ENCODE results near the gene ZCWPW2.

Gene ZCWPW2

DNA sequence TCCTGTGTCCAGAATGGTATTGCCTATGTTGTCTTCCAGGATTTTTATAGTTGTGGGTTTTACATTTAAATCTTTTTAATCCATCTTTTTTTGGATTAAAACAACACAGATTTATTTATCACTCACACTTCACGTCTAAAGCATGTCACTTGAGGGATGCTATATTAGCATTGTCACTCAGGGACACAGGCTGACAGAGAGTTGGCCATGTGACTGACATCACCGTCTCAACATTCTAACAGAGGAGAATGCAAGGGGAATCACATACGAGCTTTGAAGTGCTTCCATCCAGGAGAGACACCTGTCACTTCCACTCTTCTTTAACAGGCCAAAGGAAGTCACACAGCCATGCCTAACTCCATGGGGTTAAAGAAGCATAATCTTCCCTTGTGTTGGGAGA is 204.7 kb downstream of the ZCWPW2 start:
- Histone ChIP-seq H3K27ac (no peak overlapping the region), H3K27me3 (ENCODE audit: insufficient read depth, low read depth, severe bottlenecking) (no peaks in the 10 kb centered on the region), H3K36me3 (no peaks in the 10 kb centered on the region), H3K9me3 (ENCODE audit: severe bottlenecking) (no peaks in the 10 kb centered on the region), H3K4me3 (ENCODE audit: low read depth, low read length) (no peak overlapping the region)
- DNase-seq = no peak
- TF ChIP-seq, protein P1, sequence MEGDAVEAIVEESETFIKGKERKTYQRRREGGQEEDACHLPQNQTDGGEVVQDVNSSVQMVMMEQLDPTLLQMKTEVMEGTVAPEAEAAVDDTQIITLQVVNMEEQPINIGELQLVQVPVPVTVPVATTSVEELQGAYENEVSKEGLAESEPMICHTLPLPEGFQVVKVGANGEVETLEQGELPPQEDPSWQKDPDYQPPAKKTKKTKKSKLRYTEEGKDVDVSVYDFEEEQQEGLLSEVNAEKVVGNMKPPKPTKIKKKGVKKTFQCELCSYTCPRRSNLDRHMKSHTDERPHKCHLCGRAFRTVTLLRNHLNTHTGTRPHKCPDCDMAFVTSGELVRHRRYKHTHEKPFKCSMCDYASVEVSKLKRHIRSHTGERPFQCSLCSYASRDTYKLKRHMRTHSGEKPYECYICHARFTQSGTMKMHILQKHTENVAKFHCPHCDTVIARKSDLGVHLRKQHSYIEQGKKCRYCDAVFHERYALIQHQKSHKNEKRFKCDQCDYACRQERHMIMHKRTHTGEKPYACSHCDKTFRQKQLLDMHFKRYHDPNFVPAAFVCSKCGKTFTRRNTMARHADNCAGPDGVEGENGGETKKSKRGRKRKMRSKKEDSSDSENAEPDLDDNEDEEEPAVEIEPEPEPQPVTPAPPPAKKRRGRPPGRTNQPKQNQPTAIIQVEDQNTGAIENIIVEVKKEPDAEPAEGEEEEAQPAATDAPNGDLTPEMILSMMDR (IDR thresholded peaks at IDR 0.05; ENCODE audit: low read depth, low read length) = no peak

DNA sequence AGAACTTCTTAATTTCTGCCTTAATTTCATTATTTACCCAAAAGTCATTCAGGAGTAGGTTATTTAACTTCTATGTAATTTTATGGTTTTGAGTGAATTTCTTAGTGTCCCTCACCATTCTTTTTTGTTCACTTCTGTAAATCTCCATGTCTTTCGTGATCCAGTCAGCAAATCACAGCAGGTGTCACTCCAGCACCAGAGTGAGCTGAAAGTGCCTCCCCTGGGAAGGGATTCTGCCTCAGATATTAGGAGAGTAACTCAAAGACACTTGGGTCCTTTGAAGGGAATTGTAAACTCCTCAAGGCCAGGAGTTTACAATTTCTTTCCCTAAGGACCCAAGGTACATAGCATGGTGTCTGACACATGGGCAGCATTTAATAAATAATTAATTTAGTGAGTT is 207.7 kb downstream of the ZCWPW2 start:
- no peaks in the 10 kb centered on the region for H3K36me3 ChIP-seq
- no peak overlapping the region for H3K27ac ChIP-seq
- DNase-seq = no peak
- no peaks in the 10 kb centered on the region for H3K9me3 ChIP-seq (ENCODE audit: severe bottlenecking)
- H3K27me3 ChIP-seq (ENCODE audit: insufficient read depth, low read depth, severe bottlenecking) = no peaks in the 10 kb centered on the region
- H3K4me3 ChIP-seq (ENCODE audit: low read depth, low read length) = no peak overlapping the region
- TF ChIP-seq, protein P1 (IDR thresholded peaks at IDR 0.05; ENCODE audit: low read depth, low read length) = no peak

DNA sequence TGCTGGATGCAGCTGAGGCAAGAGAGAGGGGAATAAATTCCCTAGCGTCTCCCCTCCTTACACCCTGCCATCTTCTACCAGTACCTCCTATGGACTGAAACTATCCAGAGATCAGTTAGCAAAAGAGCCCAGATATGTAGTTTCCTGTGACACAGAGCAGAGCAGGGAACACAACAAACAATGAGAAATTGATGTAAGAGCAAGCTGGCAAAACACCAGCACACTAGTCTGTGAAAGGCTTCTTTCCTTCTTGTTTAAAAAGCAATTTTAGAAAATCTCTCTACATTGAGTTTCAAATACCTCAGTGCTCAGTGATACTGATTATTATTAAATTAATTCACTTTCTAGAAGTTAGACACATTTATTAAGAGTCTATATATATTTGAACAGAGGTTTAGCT is 215.7 kb downstream of the ZCWPW2 start:
- TF ChIP-seq, protein P1 (IDR thresholded peaks at IDR 0.05; ENCODE audit: low read depth, low read length) = no peak

DNA sequence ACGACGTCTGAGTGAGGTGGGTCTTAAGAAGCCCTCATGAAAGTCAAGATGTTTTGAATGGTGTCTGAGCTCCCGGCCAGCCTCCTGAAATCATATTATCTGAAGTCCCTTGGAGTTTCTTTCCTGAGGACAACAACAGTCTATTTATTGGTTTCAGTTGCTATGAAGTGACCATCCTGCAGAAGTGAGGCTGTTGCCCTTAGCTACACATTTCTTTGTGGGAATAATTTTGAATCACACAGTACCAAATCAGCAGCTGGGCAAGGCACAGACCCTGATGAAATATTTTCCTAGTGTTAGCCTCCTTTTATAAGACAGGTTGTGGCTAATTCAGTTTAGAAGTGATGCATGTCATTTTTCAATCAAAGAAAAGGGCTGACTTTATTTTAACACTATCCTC is 220.8 kb downstream of the ZCWPW2 start:
- TF ChIP-seq, protein P1 (IDR thresholded peaks at IDR 0.05; ENCODE audit: low read depth, low read length) = no peak
- Histone ChIP-seq H3K27me3 (ENCODE audit: insufficient read depth, low read depth, severe bottlenecking) (no peaks in the 10 kb centered on the region), H3K4me3 (ENCODE audit: low read depth, low read length) (no peak overlapping the region), H3K27ac (no peak overlapping the region), H3K9me3 (ENCODE audit: severe bottlenecking) (no peaks in the 10 kb centered on the region), H3K36me3 (no peaks in the 10 kb centered on the region)
- DNase-seq = no peak

More for the DNA sequence above, 215.7 kb downstream of the ZCWPW2 start:
- Histone ChIP-seq H3K9me3 (ENCODE audit: severe bottlenecking) (no peaks in the 10 kb centered on the region), H3K36me3 (no peaks in the 10 kb centered on the region), H3K27ac (no peak overlapping the region), H3K27me3 (ENCODE audit: insufficient read depth, low read depth, severe bottlenecking) (no peaks in the 10 kb centered on the region), H3K4me3 (ENCODE audit: low read depth, low read length) (no peak overlapping the region)
- DNase-seq = no peak

DNA sequence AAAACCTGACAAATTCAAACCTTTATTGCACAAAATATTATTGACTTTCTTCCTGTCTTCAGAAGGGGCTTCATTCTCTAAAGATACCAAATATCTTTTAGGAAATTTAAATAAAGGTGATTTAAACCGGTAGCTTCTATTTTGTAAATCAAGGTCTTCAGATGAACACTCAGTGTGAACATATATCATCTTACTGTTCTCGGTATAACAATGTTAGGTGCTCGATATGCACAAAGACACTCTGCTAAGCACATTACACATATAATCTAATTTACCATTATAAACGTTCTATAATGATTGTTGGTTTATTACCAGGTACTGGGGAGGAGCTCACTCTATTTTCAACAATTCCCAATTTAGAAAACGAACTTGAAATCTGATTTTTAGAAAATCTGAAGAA is 225.5 kb downstream of the ZCWPW2 start:
- TF ChIP-seq, protein P1 (IDR thresholded peaks at IDR 0.05; ENCODE audit: low read depth, low read length) = no peak
- Histone ChIP-seq H3K27me3 (ENCODE audit: insufficient read depth, low read depth, severe bottlenecking) (no peaks in the 10 kb centered on the region), H3K4me3 (ENCODE audit: low read depth, low read length) (no peak overlapping the region), H3K27ac (no peak overlapping the region), H3K36me3 (no peaks in the 10 kb centered on the region), H3K9me3 (ENCODE audit: severe bottlenecking) (no peaks in the 10 kb centered on the region)
- DNase-seq = no peak

DNA sequence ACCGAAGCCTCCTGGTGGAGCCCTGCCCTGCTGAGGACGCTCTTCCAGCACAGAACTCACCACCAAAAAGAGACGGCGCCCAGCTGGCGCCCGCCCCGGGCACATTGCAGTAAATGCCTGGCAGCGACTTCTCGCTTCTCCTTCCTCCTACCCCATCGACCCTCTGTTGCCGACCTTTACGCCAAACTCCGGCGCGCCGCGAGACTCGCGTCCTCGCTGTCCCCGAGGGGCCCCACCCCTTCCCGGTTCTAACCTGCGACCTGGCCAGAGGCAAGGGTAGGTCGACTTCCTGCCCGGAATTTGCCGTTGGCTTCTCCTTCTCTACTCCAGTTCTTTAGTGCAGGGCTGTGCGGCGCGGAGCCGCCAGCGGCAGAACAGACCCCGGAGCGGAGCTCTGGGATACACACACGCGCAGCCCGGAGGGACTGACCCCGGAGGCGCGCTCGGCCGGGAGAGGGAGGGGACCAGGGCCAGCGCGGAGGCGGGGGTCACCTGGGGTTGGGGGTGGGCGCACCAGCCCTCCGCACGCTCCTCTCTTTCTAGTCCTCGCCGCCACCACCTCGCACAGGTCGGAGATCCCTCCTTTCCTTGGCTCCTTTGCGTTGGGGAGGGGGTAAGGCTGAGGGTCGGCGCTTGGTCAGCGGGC is 226.7 kb downstream of the ZCWPW2 start:
- TF ChIP-seq, protein P1 (IDR thresholded peaks at IDR 0.05; ENCODE audit: low read depth, low read length) = no peak
- Histone ChIP-seq H3K36me3 (no peaks in the 10 kb centered on the region), H3K9me3 (ENCODE audit: severe bottlenecking) (no peaks in the 10 kb centered on the region), H3K27me3 (ENCODE audit: insufficient read depth, low read depth, severe bottlenecking) (no peaks in the 10 kb centered on the region), H3K4me3 (ENCODE audit: low read depth, low read length) (peak overlapping the region; percentile 55), H3K27ac (no peak overlapping the region)
- DNase-seq = peak; percentile 30
